Measurements from ENCODE around the gene TMEM63A. TPM values are rescaled to one million over a fixed set of nuclear protein-coding genes. Genes with fewer than 3 reads are reported as not detected.
A peak's percentile ranks its signal among the peaks of the same experiment; 100 is the strongest.

Gene TMEM63A
- total RNA-seq, 1 experiment from 2014 or later, result 91.7 TPM

GRCh38 chr1:225880636-225881035 lies 1.5 kb downstream of the TMEM63A start (continued):
- TF ChIP-seq PRDM15 (CRISPR knock-in tag; IDR thresholded peaks at IDR 0.05) (no peak), TEAD4 (CRISPR knock-in tag; IDR thresholded peaks at IDR 0.05) (no peak), ZNF532 (CRISPR knock-in tag; IDR thresholded peaks at IDR 0.05; ENCODE audit: borderline replicate concordance) (no peak)

GRCh38 chr1:225880222-225880588 lies 2.0 kb downstream of the TMEM63A start:
- peak overlapping the region; percentile 37; the same call in 1 of the 2 replicates for H3K27ac Mint-ChIP-seq
- no peak for DNase-seq (ENCODE audit: low spot score)
- ChIA-PET POLR2A (interaction anchor here (1.2 kb wide), 1 partner anchor 9 kb away, joined by 3 read pairs; the partner anchor contains the start of gene LEFTY1), CTCF (interaction anchor here (1.0 to 7.6 kb wide), 9 partner anchors 9 to 406 kb away, joined by 3 to 94 read pairs (median 3); partner anchors contain the start of gene SRP9)
- no peaks in the 10 kb centered on the region for H3K27me3 Mint-ChIP-seq (ENCODE audit: low read depth)
- no peaks in the 10 kb centered on the region for H3K9me3 Mint-ChIP-seq
- H3K36me3 Mint-ChIP-seq, result peaks cover 18% of the 10 kb centered on the region
- no peak for ATAC-seq
- H3K4me3 Mint-ChIP-seq, result peak overlapping the region; percentile 77
- H3K4me1 Mint-ChIP-seq, result peaks cover 56% of the 10 kb centered on the region
- TF ChIP-seq ZNF425 (CRISPR knock-in tag; conservative IDR thresholded peaks at IDR 0.05) (no peak), E2F1 (CRISPR knock-in tag; IDR thresholded peaks at IDR 0.05) (no peak), ZBTB21 (CRISPR knock-in tag; IDR thresholded peaks at IDR 0.05; ENCODE audit: borderline replicate concordance) (no peak), ZNF671 (CRISPR knock-in tag; IDR thresholded peaks at IDR 0.05) (no peak), ATF6 (CRISPR knock-in tag; IDR thresholded peaks at IDR 0.05) (no peak), KAT7 (CRISPR knock-in tag; IDR thresholded peaks at IDR 0.05; ENCODE audit: borderline replicate concordance) (no peak), IRF2 (CRISPR knock-in tag; IDR thresholded peaks at IDR 0.05; ENCODE audit: borderline replicate concordance, low read depth) (no peak), ZNF121 (CRISPR knock-in tag; IDR thresholded peaks at IDR 0.05) (no peak), FOXP1 (CRISPR knock-in tag; IDR thresholded peaks at IDR 0.05; ENCODE audit: borderline replicate concordance) (no peak), ZNF263 (CRISPR knock-in tag; IDR thresholded peaks at IDR 0.05; ENCODE audit: low read depth) (no peak), GTF2I (CRISPR knock-in tag; conservative IDR thresholded peaks at IDR 0.05) (no peak), ETV6 (CRISPR knock-in tag; IDR thresholded peaks at IDR 0.05) (no peak), RELA (CRISPR knock-in tag; IDR thresholded peaks at IDR 0.05; ENCODE audit: borderline replicate concordance) (no peak), PRRX2 (CRISPR knock-in tag; IDR thresholded peaks at IDR 0.05) (no peak), ATF1 (CRISPR knock-in tag; IDR thresholded peaks at IDR 0.05) (no peak), CREM (CRISPR knock-in tag; IDR thresholded peaks at IDR 0.05) (no peak), GRHL2 (CRISPR knock-in tag; IDR thresholded peaks at IDR 0.05; ENCODE audit: insufficient replicate concordance, severe bottlenecking) (no peak), NFYB (CRISPR knock-in tag; conservative IDR thresholded peaks at IDR 0.05; ENCODE audit: low read depth) (no peak), ZNF219 (CRISPR knock-in tag; IDR thresholded peaks at IDR 0.05; ENCODE audit: borderline replicate concordance) (no peak)
